Choroid plexus epithelial cell (primary cell): ENCODE measurements around the gene ATP6V0B.

Experiments
- DNase-seq: peaks from one replicate; pipeline ENCODE4 v3.0.0-alpha.2; 2010; ENCODE audit warnings: low read depth
- H3K4me3 ChIP-seq: 2 replicates; pipeline ENCODE4 v1.5.1; 2011; ENCODE audit warnings: low read depth, mild to moderate bottlenecking, control low read depth, low read length, moderate library complexity
- CTCF ChIP-seq: conservative IDR thresholded peaks from 2 replicates; pipeline ENCODE4 v1.5.1; 2011; ENCODE audit warnings: low read depth, mild to moderate bottlenecking, control low read depth, inconsistent platforms, low read length, moderate library complexity

The ATP6V0B gene

GRCh38 chr1:43954036-43954435, 20.7 kb upstream of the ATP6V0B start:
- no peak for TF ChIP-seq CTCF
- DNase-seq = no peak

GRCh38 chr1:43956234-43956633, 18.5 kb upstream of the ATP6V0B start:
- no peak for DNase-seq
- TF ChIP-seq CTCF = no peak
- H3K4me3 ChIP-seq = no peak overlapping the region

More at GRCh38 chr1:43954036-43954435, 20.7 kb upstream of the ATP6V0B start:
- no peak overlapping the region for H3K4me3 ChIP-seq

- no peak for DNase-seq
- no peak for TF ChIP-seq CTCF
These were observed 17.2 kb upstream of the ATP6V0B start for GRCh38 chr1:43957407-43958040.

GRCh38 chr1:43958351-43959255, 16.2 kb upstream of the ATP6V0B start:
- no peak for TF ChIP-seq CTCF
- no peak overlapping the region for H3K4me3 ChIP-seq
- no peak for DNase-seq

More at GRCh38 chr1:43957407-43958040, 17.2 kb upstream of the ATP6V0B start:
- H3K4me3 ChIP-seq = no peak overlapping the region

GRCh38 chr1:43960798-43961197, 14.0 kb upstream of the ATP6V0B start:
- DNase-seq = no peak
- no peak overlapping the region for H3K4me3 ChIP-seq
- TF ChIP-seq CTCF = no peak

GRCh38 chr1:43961692-43962091, 13.1 kb upstream of the ATP6V0B start:
- H3K4me3 ChIP-seq = no peak overlapping the region
- no peak for DNase-seq
- TF ChIP-seq CTCF = no peak
